Measurements from ENCODE around the gene CPNE7.

DNA sequence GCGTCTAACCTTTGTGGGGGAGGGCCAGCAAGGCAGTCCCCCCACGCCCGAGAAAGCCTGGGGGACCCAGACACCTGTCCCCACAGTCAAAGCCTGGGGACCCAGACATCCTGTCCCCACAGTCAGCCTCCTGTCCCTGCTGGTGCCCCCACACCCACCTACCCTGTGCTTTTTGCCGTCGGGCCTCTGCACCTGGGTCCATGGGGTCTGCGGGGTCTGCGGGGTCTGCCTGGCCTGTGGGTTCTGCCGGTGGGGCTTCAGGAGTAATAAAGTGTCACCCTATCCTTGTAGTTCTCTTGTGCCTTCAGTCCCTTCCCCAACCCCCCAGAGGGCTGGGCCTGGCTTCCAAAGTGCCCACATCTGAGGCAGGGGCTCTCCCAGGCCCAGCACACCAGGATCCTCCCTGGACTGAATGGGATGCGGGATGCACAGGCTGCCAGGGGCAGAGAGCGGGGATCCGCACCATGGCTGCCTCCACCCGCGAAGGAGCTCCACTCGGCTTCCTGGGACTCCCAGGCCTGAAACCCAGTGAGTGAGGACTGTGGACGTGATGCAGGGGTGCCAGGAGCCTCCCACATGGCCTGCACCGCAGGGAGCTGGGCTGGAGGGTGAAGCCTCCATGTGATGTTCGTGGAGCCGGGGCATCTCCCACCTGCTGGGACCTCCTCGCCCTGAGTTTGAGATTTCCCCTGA lies 21.5 kb downstream of the CPNE7 start:
- TF ChIP-seq CTCF (CRISPR knock-in tag; IDR thresholded peaks at IDR 0.05) = no peak
- no peak for TF ChIP-seq NPAS2 (CRISPR knock-in tag; IDR thresholded peaks at IDR 0.05; ENCODE audit: borderline replicate concordance)
- no peak for TF ChIP-seq ZFP90 (CRISPR knock-in tag; IDR thresholded peaks at IDR 0.05; ENCODE audit: borderline replicate concordance)
- no peak for TF ChIP-seq CHCHD3 (CRISPR knock-in tag; IDR thresholded peaks at IDR 0.05)
- TF ChIP-seq KDM1A (CRISPR knock-in tag; IDR thresholded peaks at IDR 0.05) = no peak
- TF ChIP-seq, protein P1, sequence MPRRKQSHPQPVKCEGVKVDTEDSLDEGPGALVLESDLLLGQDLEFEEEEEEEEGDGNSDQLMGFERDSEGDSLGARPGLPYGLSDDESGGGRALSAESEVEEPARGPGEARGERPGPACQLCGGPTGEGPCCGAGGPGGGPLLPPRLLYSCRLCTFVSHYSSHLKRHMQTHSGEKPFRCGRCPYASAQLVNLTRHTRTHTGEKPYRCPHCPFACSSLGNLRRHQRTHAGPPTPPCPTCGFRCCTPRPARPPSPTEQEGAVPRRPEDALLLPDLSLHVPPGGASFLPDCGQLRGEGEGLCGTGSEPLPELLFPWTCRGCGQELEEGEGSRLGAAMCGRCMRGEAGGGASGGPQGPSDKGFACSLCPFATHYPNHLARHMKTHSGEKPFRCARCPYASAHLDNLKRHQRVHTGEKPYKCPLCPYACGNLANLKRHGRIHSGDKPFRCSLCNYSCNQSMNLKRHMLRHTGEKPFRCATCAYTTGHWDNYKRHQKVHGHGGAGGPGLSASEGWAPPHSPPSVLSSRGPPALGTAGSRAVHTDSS (CRISPR knock-in tag; conservative IDR thresholded peaks at IDR 0.05) = no peak
- TF ChIP-seq TP53 (CRISPR knock-in tag; conservative IDR thresholded peaks at IDR 0.05) = no peak
- no peak for TF ChIP-seq HOXA7 (CRISPR knock-in tag; IDR thresholded peaks at IDR 0.05)
- no peak for TF ChIP-seq POLR2AphosphoS5 (IDR thresholded peaks at IDR 0.05; ENCODE audit: low read depth, low read length)
- TF ChIP-seq HDAC6 (IDR thresholded peaks at IDR 0.05; ENCODE audit: low read depth, low read length) = no peak

Measured in HepG2 (cell line).